ENCODE measurements around the gene JMJD8. TPM values are rescaled to one million over a fixed set of nuclear protein-coding genes. Genes with fewer than 3 reads are reported as not detected.

Gene JMJD8
- total RNA-seq, 1 experiment from 2014 or later: 66.3 TPM

GRCh38 chr16:676913-677312 is 7.2 kb downstream of the JMJD8 start:
- no peak for DNase-seq
- Histone ChIP-seq H3K4me3 (no peak overlapping the region), H3K9me3 (no peaks in the 10 kb centered on the region), H3K27me3 (no peaks in the 10 kb centered on the region), H3K36me3 (peaks cover 36% of the 10 kb centered on the region)

DNA sequence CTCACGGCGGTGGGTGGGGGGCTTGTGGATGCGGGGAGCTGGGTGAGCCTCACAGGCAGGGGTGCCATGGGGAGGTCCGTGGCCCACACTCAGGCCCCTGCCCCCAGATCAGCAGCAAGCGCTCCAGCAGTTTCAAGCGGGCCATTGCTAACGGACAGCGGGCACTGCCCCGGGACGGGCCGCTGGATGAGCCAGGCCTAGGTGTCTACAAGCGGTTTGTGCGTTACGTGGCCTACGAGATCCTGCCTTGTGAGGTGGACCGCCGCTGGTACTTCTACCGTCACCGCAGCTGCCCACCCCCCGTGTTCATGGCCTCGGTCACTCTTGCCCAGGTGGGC is 7.6 kb downstream of the JMJD8 start:
- Histone ChIP-seq H3K36me3 (peaks cover 34% of the 10 kb centered on the region), H3K27me3 (no peaks in the 10 kb centered on the region), H3K4me3 (no peak overlapping the region), H3K9me3 (no peaks in the 10 kb centered on the region)
- DNase-seq: no peak

- Histone ChIP-seq H3K9me3 (no peaks in the 10 kb centered on the region), H3K27me3 (no peaks in the 10 kb centered on the region), H3K36me3 (peaks cover 33% of the 10 kb centered on the region), H3K4me3 (no peak overlapping the region)
- no peak for DNase-seq
Observed at GRCh38 chr16:675884-676564, 8.1 kb downstream of the JMJD8 start.

- H3K36me3 ChIP-seq: peaks cover 40% of the 10 kb centered on the region
- DNase-seq: no peak
- no peak within 1 kb of the TSS for H3K4me3 ChIP-seq
- H3K9me3 ChIP-seq: no peaks in the 10 kb centered on the region
- H3K27me3 ChIP-seq: no peaks in the 10 kb centered on the region
Observed at GRCh38 chr16:674968-675883, 8.9 kb downstream of the JMJD8 start, which contains the start of gene RHBDL1. TSS of gene RHBDL1 (plus strand) at chr16:675671. CDS start at chr16:675791, 120 bp downstream.

GRCh38 chr16:674214-674881 is 9.8 kb downstream of the JMJD8 start:
- DNase-seq: no peak
- Histone ChIP-seq H3K4me3 (no peak overlapping the region), H3K36me3 (peaks cover 49% of the 10 kb centered on the region), H3K9me3 (no peaks in the 10 kb centered on the region), H3K27me3 (no peaks in the 10 kb centered on the region)

- Histone ChIP-seq H3K27me3 (no peaks in the 10 kb centered on the region), H3K4me3 (no peak overlapping the region), H3K36me3 (peaks cover 55% of the 10 kb centered on the region), H3K9me3 (no peaks in the 10 kb centered on the region)
- DNase-seq: no peak
Observed at GRCh38 chr16:673399-673991, 10.6 kb downstream of the JMJD8 start.

GRCh38 chr16:672851-673250 is 11.3 kb downstream of the JMJD8 start:
- no peaks in the 10 kb centered on the region for H3K27me3 ChIP-seq

GRCh38 chr16:672371-672770 is 11.8 kb downstream of the JMJD8 start:
- H3K4me3 ChIP-seq: no peak overlapping the region
- peaks cover 63% of the 10 kb centered on the region for H3K36me3 ChIP-seq
- H3K9me3 ChIP-seq: no peaks in the 10 kb centered on the region
- no peak for DNase-seq
- H3K27me3 ChIP-seq: no peaks in the 10 kb centered on the region

More at GRCh38 chr16:672851-673250, 11.3 kb downstream of the JMJD8 start:
- H3K9me3 ChIP-seq: no peaks in the 10 kb centered on the region
- H3K36me3 ChIP-seq: peaks cover 59% of the 10 kb centered on the region
- no peak overlapping the region for H3K4me3 ChIP-seq
- DNase-seq: no peak

DNA sequence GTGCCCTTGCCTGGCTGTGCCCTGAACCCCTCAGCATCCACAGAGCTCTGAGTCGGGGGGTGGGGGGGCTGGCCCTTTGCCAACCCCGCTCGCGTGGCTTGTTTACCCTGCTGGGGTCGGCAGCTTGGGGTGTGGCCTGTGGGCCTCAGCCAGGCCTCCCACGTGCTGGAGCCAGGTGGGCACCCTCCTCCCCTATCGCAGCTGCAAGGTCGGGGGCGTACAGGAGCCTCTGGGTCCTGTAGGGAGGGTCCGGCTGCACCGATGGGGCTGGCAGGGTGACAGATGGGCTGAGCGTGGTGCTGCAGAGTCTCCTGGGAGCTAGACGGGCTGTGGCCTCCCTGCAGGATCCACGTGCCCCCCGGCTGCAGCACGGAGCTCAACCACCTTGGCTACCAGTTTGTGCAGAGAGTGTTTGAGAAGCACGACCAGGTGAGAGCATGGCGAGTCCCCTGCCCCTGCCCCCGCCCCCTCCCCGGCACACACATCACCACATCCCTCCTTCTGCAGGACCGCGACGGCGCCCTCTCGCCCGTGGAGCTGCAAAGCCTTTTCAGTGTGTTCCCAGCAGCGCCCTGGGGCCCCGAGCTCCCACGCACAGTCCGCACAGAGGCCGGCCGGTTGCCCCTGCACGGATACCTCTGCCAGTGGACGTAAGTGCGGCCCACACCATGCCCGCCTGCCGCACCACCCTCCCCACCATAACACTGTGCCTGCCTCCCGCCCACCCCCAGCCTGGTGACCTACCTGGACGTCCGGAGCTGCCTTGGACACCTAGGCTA is 12.6 kb downstream of the JMJD8 start:
- no peaks in the 10 kb centered on the region for H3K9me3 ChIP-seq
- H3K36me3 ChIP-seq: peaks cover 65% of the 10 kb centered on the region
- DNase-seq: no peak
- H3K27me3 ChIP-seq: no peaks in the 10 kb centered on the region
- no peak overlapping the region for H3K4me3 ChIP-seq

- H3K27me3 ChIP-seq: no peaks in the 10 kb centered on the region
Observed at GRCh38 chr16:670485-671352, 13.4 kb downstream of the JMJD8 start.

GRCh38 chr16:669666-670065 is 14.5 kb downstream of the JMJD8 start:
- DNase-seq: no peak
- Histone ChIP-seq H3K36me3 (peaks cover 63% of the 10 kb centered on the region), H3K9me3 (no peaks in the 10 kb centered on the region), H3K27me3 (no peaks in the 10 kb centered on the region), H3K4me3 (peak overlapping the region; percentile 96)

More at GRCh38 chr16:670485-671352, 13.4 kb downstream of the JMJD8 start:
- no peak for DNase-seq
- no peak overlapping the region for H3K4me3 ChIP-seq
- H3K36me3 ChIP-seq: peaks cover 65% of the 10 kb centered on the region
- H3K9me3 ChIP-seq: no peaks in the 10 kb centered on the region

GRCh38 chr16:668519-669171 is 15.5 kb downstream of the JMJD8 start:
- Histone ChIP-seq H3K27me3 (no peaks in the 10 kb centered on the region), H3K9me3 (no peaks in the 10 kb centered on the region), H3K4me3 (peak overlapping the region; percentile 96), H3K36me3 (peaks cover 59% of the 10 kb centered on the region)
- no peak for DNase-seq

GRCh38 chr16:667780-668518 is 16.2 kb downstream of the JMJD8 start, which contains the start of gene RHOT2:
TSS of gene RHOT2 (plus strand) at chr16:668132. CDS start at chr16:668200, 68 bp downstream.
- no peaks in the 10 kb centered on the region for H3K9me3 ChIP-seq
- H3K27me3 ChIP-seq: no peaks in the 10 kb centered on the region
- peak within 1 kb of the TSS; percentile 96 for H3K4me3 ChIP-seq
- peaks cover 55% of the 10 kb centered on the region for H3K36me3 ChIP-seq
- DNase-seq: peak; percentile 96

GRCh38 chr16:667113-667779 is 16.9 kb downstream of the JMJD8 start:
- no peaks in the 10 kb centered on the region for H3K27me3 ChIP-seq
- H3K4me3 ChIP-seq: peak overlapping the region; percentile 96
- no peaks in the 10 kb centered on the region for H3K9me3 ChIP-seq
- DNase-seq: no peak
- peaks cover 49% of the 10 kb centered on the region for H3K36me3 ChIP-seq
